Measurements from ENCODE around the gene ATP2A3.

- TF ChIP-seq POLR2A (IDR thresholded peaks at IDR 0.05) (no peak), CTCF (IDR thresholded peaks at IDR 0.05) (no peak), POLR2AphosphoS5 (IDR thresholded peaks at IDR 0.05) (peak; percentile 86)
Observed at GRCh38 chr17:3976675-3977171, 12.5 kb upstream of the ATP2A3 start.

Data from prostate gland (tissue), 2 donors.